WTC11 (cell line): ENCODE measurements around the gene WRAP73.

Experiments
- ZNF416 ChIP-seq: fragments of 250-450 bp; sonication (Bioruptor Pico); IDR thresholded peaks from 2 replicates; pipeline ENCODE4 v1.9.0; 2021; ENCODE audit warnings: mild to moderate bottlenecking, inconsistent platforms
- TF ChIP-seq, protein P1 (sequence below): sonication (generic); formaldehyde crosslinking; IDR thresholded peaks from 2 replicates; pipeline ENCODE4 v1.8.1; 2022; ENCODE audit warnings: low read depth, missing genetic modification reagents, borderline replicate concordance
- TF ChIP-seq, protein P2 (sequence below): fragments of 200-600 bp; IDR thresholded peaks from 2 replicates; pipeline ENCODE4 v1.8.0; 2022; ENCODE audit warnings: antibody characterized with exemption

DNA sequence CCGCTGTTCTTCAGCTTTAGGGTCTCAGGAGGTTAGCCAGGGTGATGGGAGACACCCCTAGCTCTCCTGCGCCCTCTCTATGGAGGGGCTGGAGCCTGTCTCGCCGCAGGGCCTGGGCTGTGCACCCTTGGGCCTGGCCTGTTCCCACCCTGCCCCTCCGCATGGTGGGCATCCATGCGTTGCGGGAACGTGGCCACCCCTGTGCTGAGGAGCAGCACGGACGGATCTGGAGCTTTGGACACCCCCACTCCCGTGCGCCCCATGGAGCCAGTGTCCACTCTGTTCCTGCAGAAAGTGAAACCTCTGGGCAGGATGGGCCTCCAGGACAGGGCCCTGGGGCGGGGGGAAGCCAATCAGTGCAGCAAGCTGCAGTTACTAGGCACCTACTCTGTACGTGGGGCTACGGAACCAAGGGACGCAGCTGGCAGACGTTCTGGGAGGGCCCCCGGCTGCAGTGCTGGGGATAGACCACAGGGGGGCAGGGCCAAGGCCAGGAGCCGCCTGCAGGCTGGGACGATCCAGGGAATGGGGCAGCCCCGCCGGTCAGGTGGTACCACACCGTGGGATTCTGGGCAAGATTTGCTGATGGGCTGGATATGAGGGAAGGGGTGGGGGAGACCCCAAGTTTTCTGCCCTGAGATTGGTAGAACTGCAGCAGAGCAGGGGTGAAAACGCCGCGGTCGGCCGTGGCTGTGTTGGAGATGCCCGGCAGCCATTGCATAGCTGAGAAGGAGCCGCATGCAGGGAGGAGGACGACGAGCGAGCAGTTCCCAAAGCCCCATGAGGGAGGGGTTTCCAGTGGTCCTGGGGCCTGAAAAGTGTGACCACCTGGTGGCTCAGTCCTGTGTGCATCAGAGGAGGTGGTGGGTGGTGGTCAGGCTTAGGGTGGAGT lies 45.7 kb upstream of the WRAP73 start:
- TF ChIP-seq, protein P1, sequence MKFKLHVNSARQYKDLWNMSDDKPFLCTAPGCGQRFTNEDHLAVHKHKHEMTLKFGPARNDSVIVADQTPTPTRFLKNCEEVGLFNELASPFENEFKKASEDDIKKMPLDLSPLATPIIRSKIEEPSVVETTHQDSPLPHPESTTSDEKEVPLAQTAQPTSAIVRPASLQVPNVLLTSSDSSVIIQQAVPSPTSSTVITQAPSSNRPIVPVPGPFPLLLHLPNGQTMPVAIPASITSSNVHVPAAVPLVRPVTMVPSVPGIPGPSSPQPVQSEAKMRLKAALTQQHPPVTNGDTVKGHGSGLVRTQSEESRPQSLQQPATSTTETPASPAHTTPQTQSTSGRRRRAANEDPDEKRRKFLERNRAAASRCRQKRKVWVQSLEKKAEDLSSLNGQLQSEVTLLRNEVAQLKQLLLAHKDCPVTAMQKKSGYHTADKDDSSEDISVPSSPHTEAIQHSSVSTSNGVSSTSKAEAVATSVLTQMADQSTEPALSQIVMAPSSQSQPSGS (CRISPR knock-in tag), result no peak
- TF ChIP-seq, protein P2, sequence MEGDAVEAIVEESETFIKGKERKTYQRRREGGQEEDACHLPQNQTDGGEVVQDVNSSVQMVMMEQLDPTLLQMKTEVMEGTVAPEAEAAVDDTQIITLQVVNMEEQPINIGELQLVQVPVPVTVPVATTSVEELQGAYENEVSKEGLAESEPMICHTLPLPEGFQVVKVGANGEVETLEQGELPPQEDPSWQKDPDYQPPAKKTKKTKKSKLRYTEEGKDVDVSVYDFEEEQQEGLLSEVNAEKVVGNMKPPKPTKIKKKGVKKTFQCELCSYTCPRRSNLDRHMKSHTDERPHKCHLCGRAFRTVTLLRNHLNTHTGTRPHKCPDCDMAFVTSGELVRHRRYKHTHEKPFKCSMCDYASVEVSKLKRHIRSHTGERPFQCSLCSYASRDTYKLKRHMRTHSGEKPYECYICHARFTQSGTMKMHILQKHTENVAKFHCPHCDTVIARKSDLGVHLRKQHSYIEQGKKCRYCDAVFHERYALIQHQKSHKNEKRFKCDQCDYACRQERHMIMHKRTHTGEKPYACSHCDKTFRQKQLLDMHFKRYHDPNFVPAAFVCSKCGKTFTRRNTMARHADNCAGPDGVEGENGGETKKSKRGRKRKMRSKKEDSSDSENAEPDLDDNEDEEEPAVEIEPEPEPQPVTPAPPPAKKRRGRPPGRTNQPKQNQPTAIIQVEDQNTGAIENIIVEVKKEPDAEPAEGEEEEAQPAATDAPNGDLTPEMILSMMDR, result peak; percentile 53; the same call in 1 of the 2 replicates
- TF ChIP-seq ZNF416 (CRISPR knock-in tag), result no peak
